Stimulated activated CD8-positive, alpha-beta memory T cell treated with anti-CD3 and anti-CD28 coated beads, Interleukin-7, amount 100 ng/mL, for 1 hour (primary cell): ENCODE data around the gene SLC5A4.

Experiments
- DNase-seq, 2 donors: peaks; one replicate each; pipeline ENCODE4 v3.0.0-alpha.2; 2020; ENCODE audit warnings: low read depth in 2 of 2

The SLC5A4 gene

DNA sequence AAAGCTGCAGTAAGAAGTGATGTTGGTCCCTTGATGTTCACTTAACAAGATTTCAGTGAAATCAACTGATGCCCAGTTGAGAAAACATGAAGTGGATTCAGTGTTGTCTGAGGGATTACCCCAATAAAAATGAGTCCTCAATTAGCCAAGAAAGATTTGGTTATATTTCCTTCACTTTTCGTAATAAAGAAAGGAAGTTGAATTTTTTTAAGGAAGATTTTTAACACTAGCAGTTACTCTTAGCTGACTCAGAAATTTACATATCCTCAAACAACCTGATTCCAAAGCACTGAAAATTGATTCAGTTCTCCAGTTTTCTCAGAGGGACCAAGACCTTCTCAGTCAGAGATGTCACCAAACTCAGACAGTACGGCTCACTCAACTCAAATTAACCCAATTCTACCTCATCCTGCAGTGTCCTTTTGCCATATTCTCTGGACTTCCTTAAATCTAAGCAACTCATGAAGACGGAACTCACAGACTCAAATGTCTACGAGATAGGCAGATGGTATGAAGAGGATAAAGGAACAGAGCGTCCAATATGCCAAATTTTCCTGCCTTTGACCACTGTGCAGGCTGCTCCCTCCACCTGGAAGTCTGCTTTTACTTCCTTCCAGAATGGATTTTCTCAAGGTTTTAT, 22.8 kb downstream of the SLC5A4 start:
- no peak for DNase-seq

DNA sequence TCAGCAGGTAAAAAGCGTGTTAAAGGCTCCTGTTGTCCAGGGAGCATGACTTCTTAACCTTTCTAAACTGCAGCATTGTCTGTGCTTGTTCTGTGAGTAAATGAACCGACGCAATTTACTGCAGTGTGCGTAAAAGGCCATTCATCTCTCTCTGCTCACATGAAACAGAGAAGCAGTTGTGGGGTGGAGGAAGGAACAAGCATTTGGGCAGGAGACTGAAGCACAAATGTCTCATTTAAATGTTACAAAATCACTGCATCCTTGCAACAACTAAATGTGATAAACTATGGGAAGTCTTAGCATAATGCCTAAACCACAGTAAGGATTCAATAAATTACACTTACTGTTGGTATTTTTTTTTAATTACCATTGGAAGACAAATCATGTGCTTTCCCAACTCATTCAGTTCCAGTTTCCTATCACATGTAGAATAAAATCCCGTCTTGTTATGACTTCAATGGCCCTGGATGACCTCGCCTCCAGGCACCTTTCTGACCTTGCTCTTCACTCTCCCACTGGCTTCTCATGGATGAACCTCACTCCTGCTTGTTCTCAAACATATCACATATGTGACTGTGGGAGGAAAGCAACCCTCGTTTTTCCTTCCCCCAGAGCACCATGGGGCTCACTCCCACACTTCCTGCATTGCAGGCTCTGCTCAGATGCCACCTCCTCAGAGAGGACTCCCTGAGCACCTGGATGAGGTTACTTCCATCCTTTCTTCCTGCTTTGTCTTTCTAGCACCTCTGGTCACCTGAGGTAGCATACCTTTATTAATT, 28.6 kb downstream of the SLC5A4 start:
- DNase-seq: no peak

DNA sequence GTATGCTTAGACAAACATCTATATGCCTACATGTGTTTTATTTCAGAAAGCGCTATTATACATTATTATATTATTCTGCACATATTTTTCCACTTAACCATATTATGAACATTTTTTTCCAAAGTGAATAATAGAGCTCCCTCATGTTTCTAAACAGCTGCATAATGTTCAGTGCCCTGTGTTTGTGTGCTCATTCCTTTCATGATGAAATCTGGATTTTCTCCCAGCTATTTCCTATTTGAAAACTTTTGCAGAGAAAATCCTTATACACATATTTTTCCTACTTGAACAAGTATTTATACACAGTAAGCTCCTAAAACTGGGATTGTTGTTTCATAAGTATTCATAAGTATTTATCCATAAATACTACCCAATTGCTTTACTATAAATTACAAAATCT, 32.2 kb downstream of the SLC5A4 start:
- DNase-seq: no peak

DNA sequence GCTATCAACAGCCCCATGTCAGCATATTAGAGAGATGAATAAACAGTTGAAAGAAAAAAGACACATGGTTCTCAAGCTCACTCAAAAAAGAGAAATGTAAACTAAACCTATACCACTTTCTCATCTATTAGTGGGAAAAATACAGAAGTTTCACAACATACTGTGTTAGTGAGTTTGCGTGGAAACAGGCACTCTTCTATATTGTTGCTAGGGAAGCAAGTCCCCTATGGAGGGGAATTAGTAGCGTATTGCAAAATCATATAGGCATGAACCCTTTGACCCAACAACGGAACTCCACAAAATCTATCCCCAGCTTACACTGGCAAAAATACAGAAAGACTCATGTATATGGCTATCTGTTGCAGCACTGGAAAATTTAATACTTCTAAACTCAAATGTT, 36.1 kb downstream of the SLC5A4 start:
- DNase-seq: no peak

DNA sequence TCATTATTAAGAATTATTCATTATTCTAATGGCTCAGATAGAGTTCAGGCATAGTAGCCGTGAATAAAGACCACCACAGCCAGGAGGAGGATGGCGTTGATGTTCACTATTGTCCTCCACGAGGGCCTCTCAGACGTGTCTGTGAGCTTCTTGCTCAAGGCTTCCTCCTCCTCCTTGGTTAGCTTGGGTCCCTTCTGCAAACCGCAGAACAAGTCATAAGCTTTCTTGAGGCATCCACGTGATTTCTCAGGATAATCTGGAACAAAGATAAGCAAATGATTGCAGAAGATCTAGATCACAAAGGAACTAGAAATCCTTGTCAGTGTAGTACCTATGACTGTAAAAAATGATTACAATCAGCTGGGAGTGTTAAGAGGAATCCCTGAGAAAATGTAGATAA, 36.7 kb downstream of the SLC5A4 start:
- DNase-seq: no peak

DNA sequence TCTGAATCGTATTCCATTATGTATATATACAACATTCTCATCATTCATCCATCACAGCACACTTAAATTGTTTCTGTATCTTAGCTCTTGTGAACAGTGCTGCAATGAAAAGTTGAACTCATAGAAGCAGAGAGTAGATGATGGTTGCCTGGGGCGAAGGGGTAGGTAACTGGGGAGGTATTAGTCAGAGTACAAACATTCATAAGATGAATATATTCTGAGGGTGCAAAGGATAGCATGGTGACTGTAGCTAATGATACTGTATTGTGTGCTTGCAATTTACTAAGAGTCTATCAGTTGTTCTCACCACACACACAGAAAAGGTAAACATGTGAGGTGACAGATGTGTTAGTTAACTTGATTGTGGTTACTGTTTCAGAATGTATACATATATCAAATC, 37.7 kb downstream of the SLC5A4 start:
- DNase-seq: no peak

DNA sequence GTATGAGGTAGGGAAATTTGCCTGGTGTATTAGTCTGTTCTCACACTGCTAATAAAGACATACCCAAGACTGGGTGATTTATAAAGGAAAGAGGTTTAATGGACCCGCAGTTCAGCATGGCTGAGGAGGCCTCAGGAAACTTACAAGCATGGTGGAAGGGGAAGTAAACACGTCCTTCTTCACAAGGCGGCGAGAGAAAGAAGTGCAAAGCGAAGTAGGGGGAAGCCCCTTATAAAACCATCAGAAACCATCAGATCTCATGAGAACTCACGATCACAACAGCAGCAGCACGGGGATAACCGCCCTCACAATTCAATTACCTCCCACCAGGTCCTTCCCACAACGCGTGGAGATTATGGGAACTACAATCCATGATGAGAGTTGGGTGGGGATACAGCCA, 38.2 kb downstream of the SLC5A4 start:
- DNase-seq: no peak

DNA sequence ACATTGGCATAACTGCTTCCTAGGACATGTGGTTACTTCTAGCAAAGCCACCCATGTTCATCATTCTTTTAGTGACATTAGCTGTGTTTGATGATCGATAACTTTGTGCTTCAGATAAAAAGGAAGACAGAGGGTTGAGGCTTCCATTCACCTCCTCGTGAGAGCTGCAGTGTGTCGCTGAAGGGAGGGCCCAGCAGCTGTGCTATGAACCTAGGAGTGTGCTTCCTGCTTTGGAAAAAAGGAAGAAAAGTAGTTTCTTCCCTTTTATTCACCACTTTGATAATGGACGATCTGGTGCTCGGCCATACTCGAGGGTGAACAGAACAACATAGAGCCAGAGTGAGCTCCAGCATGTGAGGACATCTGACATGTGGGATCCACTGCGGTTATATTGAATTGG, 44.1 kb downstream of the SLC5A4 start:
- DNase-seq: no peak

DNA sequence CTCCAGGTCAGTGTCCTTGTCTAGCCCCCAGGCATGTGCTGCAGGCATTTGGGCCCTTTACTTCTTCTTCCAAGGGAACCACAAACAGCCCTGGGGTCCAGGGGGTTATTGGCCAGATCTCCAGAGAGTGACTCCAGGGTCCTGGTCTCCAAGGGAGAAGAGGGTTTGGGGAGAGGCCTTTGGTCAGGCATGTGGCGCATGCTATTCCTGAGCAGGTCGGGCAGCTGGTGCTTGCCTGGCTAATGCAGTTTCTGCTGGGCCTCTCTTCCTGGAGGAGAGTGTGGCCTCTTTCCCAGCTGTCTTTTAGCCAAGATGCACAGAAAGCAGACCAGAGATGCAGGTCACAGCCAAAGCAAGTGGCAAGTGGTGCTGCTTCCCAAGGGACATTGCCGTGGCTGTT, 46.5 kb downstream of the SLC5A4 start:
- DNase-seq: no peak

DNA sequence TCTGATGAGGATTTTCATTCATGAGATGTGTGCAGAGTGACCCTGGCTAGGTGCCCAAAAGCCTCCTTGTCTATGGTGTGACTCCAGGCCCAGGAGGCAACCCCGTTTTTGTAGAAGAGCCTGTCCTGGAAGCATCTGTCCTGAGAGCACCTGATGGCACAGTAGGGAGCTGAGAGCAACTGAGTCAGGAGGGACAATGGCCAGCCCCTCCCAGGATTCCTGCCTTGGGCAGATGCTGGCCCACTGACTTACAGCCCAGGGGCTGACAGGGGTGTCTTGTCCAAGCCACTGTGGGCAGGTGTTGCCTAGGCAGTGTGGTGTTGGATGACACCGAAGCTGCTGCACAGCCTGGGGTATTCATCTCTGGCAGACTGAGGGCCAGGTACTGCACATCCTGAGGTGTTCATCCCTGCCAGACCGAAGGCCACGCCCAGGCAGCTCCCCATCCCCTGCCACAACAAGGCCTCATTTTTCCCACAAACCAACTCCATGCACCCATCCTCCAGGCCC, 47.1 kb downstream of the SLC5A4 start:
- no peak for DNase-seq

DNA sequence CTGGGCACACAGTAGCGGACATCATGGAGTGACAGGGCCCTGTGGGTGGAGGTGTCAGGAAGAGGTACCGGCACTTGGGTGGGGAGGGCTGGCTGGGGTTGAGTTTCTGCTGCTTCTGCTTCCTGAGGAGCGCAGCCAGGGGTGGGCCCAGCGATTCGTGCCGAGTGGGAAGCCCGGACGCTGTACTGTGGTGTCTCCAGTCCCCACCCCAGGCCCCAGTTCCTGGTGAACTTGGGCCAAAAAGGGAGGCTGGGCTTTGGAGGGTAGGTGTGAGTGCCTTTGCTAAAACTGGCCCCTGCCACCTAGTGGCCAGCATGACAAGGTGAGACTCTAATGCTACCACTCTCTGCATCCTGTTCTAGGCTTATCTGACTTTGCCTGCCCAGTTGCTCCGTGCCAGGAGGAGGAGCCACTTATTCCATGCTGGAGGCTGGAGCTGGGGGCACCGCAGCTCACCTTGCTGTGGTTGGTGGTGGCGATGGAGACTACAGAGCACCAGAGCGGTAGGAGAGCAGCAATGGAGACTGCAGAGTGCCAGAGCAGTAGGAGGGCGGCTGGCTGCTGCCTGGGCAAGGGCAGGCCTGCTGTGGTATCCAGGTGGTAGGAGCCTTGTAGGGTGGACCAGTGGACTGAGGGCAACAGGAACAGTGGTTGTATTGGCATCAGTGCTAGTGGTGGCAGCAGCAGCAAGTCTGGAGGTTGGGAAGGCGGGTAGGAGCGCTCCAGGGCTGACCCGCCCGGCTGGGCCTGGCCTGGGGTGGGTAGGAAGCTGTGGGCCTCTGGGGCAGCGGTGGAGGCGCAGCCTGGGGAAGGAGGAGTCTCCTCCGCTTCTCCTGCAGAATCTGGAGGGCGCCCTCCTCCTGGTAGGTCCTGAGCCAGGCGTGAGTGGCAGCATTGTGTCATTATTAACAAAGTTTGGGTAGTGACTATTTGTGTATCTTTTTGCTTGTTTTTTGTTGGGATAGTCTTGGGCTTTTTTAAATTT, 48.1 kb downstream of the SLC5A4 start:
- no peak for DNase-seq

DNA sequence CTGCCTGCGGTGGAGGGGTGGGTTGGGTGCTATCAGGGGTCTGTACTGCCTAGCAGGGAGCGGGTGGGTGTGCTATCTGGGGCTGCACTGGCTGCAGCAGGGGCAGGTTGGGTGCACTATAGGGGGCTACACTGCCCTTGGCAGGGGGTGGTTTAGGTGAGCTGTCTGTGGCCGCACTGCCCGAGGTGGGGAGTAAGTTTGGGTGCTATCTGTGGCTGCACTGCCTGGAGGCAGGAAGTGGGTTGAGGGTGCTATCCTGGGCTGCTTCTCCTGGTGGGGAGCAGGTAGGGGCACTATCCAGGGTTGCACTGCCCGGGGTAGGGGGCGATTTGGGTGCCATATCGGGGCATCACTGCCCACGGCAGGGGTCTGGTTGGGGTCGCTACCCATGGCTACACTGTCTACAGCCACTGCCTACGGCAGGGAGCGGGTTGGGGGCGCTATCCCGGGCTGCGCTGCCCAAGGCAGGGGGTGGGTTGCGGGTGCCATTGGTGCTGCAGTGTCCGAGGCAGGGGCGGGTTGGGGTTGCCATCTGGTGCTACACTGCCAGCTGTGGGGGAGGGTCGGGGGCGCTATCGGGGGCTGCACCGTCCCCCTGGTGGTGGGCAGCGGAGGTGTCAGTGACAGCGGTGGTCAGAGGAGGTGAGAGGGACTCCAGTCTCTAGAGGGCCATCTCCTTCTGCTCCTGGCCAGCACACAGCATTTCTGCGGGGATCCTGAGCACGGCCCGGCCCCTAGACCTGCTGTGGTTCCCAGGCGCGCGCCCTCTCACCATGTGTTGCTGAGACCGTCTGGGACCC, 49.0 kb downstream of the SLC5A4 start:
- DNase-seq: no peak

DNA sequence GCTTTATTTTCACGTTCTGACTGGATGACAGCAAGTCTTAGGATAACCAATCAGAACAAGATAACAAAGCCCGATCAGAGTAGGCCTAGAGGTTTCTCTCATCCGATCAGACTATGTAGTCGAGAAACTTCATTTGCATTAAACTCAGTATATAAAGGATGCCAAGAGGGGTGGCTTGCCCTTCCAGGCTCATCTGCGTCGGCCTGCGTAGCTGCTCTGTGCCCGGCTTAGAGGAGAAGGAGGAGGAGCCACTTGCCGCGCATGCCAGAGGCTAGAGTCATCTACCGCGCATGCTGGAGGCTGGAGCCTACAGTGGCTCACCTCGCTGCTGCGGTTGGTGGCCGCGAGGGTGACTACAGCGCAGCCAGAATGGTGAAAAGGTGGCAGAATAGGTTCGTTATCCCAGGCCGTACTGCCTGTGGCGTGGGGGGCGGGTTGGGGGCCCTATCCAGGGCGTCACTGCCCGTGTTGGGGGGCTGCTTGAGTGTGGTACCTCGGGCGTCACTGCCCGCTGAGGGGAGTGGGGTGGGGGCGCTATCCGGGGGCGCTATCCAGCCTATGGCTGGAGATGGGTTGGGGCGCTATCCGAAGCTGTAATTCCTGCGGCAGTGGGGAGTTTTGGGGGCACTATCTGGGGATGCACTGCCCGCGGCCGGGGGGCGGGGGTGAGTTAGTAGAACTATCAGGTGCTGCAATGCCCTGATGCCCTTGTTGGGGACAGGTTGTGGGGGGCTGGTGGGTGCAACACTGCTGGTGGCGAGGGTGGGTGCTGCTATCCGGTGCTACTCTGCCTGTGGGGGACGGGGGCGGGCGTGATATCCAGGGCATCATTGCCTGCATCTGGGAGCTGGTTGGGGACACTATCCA, 50.1 kb downstream of the SLC5A4 start, which contains the start of gene RFPL2:
TSS of gene RFPL2 (minus strand) at position 218 of the 867 bp plus-strand sequence. CDS start 2,622 bp downstream, outside the sequence.
- DNase-seq: no peak

DNA sequence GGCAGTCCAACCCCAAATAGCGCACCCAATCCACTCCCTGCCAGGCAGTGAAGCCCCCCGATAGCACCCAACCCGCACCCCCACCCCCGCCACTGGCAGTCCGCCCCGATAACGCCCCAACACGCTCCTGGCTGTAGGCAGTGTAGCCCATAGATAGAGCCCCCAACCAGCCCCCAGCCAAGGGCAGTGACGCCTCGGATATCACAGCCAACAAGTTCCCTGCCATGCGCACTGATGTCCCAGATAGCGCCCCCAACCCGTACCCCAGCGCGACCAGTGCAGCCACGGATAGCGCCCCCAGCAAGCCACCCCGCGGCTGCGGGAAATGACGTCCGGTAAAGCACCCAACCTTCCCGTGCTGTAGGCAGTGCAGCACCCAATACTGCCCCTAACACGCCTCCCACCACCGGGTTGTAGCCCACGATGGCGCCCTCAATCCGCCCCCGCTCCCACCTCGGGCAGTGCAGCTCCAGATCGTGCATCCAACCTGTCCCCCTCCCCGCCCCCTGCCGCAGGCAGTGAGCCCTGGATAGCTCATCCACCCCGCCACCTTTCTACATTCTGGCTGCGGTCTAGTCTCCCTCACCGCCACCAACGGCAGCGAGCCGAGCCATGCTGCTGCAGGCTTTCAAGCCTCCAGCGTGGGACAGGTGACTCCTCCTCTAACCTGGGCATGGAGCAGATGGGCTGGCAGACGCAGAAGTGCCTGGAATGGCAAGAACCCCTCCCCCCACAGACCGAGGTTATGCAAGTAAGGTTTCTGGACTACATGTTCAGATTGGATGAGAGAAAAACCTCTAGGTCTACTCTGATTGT, 50.9 kb downstream of the SLC5A4 start:
- DNase-seq: no peak

DNA sequence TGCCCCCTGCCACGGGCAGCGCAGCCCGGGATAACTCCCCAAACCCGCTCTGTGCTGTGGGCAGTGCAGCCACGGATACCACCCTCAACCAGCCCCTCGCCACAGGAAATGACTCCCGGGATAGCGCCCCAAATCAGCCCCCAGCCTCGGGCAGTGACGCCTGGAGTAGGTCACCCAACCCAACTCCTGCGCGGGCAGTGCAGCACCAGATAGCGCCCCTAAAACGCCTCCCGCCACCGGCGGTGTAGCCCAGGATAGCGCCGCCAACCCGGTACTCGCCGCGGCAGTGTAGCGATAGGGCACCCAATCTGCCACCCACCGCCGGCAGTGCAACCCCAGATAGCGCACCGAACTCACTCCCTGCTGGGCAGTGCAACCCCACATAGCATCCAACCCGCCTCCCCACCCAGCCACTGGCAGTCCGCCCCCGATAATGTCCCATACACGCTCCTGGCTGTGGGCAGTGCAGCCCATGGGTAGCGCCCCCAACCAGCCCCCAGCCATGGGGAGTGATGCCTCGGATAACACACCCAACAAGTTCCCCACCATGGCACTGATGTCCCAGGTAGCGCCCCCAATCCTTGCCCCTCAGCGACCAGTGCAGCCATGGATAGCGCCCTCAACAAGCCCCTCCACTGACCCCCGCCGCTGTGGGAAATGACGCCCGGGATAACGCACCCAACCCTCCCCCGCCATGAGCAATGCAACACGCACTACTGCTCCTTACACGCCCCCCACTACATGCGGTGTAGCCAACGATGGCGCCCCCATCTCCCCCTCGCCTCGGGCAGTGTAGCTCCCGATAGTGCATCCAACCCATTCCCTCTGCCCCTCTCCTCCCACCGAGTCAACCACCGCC, 51.7 kb downstream of the SLC5A4 start:
- no peak for DNase-seq

DNA sequence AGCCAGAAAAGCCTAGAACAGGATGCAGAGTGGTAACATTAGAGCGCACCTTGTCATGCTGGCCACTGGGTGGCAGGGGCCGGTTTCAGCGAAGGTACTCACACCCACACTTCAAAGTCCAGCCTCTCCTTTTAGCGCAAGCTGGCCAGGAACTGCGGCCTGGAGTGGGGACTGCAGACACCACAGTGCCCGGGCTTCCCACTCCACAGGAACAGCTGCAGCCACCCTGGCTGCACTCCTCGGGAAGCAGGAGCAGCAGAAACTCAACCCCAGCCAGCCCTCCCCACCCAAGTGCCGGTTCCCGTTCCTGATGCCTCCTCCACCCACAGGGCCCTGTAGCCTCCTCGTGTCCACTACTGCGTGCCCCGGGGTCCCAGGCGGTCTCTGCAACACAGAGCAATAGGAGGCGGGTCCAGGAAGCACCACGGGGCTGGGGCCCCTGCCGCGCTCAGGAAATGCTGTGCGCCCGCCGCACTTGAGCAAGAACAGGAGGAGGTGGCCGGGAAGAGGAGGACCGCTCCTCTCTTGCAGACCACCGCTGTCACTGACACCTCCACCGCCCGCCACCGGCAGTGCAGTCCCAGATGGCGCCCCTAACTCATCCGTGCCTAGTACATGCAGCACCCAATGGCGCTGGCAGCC, 52.5 kb downstream of the SLC5A4 start:
- no peak for DNase-seq

DNA sequence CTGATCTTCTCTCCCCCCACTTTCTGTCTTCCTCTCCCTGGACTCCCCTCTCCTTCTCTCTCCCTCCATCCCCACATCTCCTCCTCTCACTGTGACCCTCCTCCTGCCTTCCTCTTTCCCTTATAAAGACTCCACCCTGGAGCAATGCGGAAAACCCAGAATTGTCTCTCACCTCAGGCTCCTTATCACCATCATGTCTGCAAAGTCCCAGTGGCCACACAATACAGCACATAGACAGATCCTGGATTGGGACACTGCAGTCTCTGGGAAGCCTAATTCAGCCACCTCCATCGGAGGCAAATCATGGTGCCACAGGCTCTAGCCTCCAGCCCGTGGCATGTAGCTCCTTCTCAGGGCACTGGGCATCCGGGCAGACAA, 53.0 kb downstream of the SLC5A4 start:
- DNase-seq: no peak

DNA sequence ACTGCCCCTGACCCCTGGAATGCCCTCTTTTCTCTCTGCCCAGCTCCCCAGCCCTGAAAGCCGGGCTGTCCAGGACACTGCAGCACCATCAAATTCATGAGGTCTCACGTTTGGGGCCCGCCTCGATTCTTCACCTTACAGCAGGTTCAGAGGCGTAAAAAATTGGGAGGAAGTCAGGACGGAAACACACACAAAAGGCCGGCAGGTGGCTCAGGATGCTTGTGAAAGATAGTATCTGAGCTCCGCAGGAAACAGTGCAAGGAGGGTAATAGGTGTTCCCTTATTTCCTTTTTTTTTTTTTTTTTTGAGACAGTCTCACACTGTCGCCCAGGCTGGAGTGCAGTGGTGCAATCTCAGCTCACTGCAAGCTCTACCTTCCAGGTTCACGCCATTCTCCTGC, 54.4 kb downstream of the SLC5A4 start:
- no peak for DNase-seq
